ENCODE results near the gene SEC14L5. TPM values are rescaled to one million over a fixed set of nuclear protein-coding genes. Genes with fewer than 3 reads are reported as not detected.

The SEC14L5 gene
- total RNA-seq, 1 donor from 2014 or later, result 1.2 TPM

Other genes with a start within 250 kb of the SEC14L5 start
- gene ANKS3, start 224.1 kb upstream of the SEC14L5 start, total RNA-seq, result 8.1 TPM
- 0.28 TPM for gene DNAAF8, start 223.8 kb upstream of the SEC14L5 start, total RNA-seq
- gene ZNF500, start 191.2 kb upstream of the SEC14L5 start, total RNA-seq, result 5.2 TPM
- gene SEPTIN12, start 170.0 kb upstream of the SEC14L5 start, total RNA-seq, result not detected
- gene SMIM22, start 163.0 kb upstream of the SEC14L5 start, total RNA-seq, result 12.9 TPM
- 21.3 TPM for gene ROGDI, start 155.7 kb upstream of the SEC14L5 start, total RNA-seq
- gene GLYR1, start 111.0 kb upstream of the SEC14L5 start, total RNA-seq, result 49.9 TPM
- gene UBN1, start 110.8 kb upstream of the SEC14L5 start, total RNA-seq, result 12.0 TPM
- gene PPL, start 21.2 kb upstream of the SEC14L5 start, total RNA-seq, result 705 TPM
- 6.0 TPM for gene NAGPA, start 75.6 kb downstream of the SEC14L5 start, total RNA-seq
- 0.56 TPM for gene C16orf89, start 107.6 kb downstream of the SEC14L5 start, total RNA-seq
- gene ALG1, start 113.5 kb downstream of the SEC14L5 start, total RNA-seq, result 14.7 TPM
- gene EEF2KMT, start 139.5 kb downstream of the SEC14L5 start, total RNA-seq, result 9.0 TPM